Measurements from ENCODE around the gene ZDHHC1.
"Not testable (repeated sequence)": the region's sequence is repeated elsewhere in the genome, so short reads cannot be mapped to it uniquely, and the experiment has no call there.

ZDHHC1 gene

DNA sequence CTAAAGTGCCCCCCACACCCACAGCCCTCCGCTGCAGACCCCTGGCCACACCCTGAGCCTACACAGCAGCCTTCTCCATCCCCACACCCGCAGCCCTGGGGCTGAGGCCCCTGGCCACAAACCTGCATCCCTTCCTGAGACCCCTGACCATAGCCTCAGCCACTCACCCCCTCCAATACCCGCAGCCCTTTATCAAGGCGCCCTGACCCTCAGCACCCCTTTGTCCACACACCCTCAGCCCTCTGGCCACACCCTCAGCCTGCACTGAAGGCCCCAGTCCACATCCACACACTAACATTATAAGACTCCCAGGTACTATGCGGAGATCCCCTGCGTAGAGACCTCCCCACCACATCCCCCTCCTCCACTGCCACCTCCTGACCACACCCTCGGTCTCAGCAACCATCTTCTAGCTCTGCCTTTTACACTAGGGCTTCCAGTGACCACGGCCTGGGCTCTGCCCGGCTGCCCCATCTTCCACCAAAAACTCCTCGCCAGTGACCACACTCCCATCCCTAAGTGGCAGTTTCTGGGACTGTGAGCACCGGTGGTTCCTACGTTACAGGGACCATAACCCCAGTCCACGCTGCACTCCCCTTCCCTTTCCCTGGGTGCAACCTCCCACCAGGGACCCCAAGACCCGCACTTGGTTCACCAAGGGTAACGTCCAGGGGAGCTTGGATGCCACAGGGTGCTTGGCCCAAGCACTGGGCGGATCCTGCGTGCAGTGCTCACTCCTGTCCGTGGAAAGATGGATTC, 23.8 kb downstream of the ZDHHC1 start:
- no peak for DNase-seq

GRCh38 chr16:67391424-67392300, 24.6 kb downstream of the ZDHHC1 start:
- no peak for DNase-seq

DNA sequence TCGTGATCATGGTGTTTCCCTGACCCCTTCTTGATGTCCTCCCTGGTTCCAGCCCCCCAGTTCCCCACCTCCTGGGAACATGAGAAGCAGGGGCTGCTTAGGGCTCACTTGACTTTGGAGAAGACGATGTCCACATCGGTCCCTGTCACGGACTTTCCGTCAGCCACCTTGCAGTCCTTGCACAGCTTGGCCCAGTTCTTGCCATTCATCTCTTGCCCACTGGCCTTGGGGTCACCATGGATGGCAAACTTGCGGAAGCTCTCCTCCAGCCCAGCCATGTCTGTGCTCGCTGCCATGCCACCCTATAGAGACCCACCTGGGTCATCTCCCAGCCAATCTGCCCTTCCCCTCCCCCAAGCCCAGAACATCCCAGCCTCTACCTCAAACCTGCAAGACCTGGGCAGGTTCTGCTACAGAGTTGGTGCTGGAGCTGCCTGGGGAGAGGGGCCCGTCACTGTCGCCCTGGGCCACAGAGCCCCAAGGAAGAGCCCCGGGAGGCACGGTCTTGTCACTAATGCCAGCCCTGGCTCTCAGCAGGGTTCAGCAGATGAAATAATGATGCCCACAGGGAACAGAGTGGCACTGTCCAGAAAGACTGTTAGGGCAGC, 25.4 kb downstream of the ZDHHC1 start:
- no peak for DNase-seq

- DNase-seq = no peak
Measured at GRCh38 chr16:67389911-67390815, 26.1 kb downstream of the ZDHHC1 start.

DNA sequence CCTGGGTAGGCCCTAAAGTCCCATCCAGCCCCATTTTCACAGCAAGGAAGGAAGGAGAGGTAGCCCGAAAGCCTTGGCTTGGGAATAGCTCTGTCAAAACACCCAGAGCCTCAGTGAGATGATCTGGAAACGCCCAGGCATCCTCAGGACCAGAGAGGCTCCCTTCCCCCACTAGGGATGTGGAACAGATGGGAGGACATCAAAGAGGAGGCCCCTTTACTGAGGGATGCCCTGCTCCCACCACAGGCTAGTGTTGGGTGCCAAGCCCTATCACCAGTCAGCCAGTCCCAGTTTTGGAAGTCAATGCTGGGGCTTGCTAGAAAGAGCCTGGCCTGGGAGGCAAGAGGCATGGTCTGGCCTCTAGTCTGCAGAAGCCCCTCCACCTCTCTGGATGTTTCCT, 27.7 kb downstream of the ZDHHC1 start:
- no peak for DNase-seq

GRCh38 chr16:67388191-67388590, 28.1 kb downstream of the ZDHHC1 start:
- DNase-seq = no peak

- no peak for DNase-seq
Measured at GRCh38 chr16:67387479-67388079, 28.7 kb downstream of the ZDHHC1 start.

GRCh38 chr16:67386861-67387455, 29.3 kb downstream of the ZDHHC1 start:
- DNase-seq = no peak

GRCh38 chr16:67384778-67385510, 31.3 kb downstream of the ZDHHC1 start:
- DNase-seq = no peak

DNA sequence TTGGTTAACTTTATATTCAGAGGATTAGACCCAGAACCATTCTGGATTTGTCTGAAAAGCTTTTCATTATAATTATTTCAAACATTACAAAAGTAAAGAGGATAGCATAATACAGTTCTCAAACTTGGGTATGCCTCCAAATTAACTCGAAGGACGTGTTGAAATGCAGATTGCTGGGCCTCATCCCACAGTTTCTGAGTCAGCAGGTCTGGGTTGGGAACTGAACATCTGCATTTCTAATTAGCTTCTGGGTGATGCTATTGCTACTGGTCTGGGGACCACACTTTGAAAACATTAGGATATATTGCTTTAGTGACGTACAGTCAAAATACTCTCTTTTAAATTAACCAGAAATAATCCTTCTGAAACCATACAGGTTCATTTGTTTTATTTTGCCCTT, 33.0 kb downstream of the ZDHHC1 start:
- DNase-seq = no peak

DNA sequence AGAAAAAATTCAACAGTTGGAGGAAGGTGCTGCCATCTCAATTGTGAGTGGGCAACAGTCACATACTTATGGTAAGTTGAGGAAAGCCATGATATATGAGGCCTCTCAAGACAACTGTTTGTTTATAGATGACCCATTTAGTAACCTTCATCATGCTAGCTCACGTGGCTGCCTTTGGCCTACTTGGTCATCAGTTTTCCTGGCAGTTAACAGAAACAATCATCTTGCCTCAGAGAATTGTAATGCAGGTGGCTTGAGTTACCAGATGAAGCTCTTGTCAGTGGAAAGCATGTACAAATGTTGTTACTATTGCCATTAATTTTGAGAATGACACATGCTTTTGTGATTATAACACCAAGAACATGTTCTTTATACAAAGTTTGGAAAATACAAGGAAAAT, 37.6 kb downstream of the ZDHHC1 start:
- no peak for DNase-seq

DNA sequence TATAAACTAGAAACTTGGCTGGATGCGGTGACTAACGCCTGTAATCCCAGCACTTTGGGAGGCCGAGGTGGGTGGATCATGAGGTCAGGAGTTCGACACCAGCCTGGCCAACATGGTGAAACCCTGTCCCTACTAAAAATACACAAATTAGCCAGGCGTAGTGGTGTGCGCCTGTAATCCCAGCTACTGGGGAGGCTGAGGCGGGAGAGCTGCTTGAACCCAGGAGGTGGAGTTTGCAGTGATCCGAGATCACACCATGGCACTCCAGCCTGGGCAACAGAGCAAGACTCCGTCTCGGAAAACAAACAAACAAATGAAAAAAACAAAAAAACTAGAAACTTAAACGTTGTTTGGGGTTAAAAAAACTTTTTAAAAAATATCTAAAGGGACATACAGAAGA, 40.3 kb downstream of the ZDHHC1 start:
- not testable (repeated sequence) for DNase-seq

DNA sequence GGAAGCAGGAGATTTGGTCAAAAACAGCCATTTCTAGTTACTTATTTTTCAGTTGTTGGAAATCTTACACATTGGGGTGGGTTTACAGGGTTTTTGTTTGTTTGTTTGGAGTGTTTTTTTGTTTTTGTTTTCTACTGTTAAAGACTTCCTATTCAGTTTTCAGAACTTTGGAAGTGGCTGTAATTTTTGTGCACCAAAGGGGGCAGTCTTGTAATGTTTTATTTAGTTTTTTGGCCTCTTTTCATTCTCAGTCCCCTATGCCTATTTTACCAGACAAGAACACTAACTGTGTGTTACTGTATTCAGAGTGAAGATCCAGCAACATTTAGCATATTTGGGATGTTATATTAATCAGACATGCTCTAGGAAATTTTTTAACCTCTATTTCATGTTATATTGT, 43.6 kb downstream of the ZDHHC1 start:
- DNase-seq = no peak

DNA sequence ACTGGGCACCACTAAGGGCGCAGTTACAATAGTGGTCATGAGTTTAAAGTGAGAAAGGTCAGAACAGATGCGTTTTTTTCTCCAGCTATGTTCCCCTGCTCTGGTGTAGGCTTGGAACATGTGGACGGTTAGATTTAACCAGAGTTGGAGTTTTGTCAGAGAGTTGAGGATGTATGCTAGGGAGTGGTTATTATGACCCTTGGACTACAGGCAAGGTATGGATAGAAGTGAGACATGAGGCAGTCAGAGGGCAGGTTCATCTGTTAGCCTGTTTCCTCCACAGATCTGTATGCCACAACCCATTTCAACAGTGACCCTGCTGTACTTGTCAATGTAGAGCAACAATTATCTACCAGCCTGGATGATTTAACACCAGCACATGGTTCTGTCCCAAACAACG, 45.6 kb downstream of the ZDHHC1 start:
- DNase-seq = no peak

DNA sequence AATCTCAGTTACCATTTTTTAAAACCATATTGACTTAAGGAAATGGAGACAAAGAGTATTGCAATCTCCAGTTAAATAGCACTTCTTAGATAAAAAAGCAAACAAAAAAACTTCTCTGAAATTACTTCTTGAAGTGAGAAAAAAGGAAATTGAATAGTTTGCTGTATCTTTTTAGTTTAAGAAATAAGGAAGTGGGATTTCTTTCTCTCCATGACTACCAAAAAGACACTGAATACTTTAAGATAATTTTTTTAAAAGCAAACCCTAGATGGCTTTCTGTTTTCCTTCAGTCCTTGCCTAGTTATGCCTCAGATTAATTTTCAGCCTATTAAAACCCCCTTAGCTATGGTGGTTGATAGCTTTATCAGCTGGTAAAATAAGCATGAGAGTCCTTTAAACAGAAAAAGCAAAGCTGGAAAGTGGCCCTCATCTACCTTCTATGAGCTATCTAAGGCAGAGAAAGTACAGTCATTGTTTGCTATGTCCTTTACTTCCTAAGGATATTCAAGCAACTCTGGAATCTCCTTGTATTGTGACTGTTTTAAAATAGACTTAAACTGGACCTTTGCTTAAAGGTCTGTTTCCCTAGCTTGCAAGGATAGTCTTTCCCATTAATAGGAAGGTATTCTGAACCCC, 51.6 kb downstream of the ZDHHC1 start:
- no peak for DNase-seq

DNA sequence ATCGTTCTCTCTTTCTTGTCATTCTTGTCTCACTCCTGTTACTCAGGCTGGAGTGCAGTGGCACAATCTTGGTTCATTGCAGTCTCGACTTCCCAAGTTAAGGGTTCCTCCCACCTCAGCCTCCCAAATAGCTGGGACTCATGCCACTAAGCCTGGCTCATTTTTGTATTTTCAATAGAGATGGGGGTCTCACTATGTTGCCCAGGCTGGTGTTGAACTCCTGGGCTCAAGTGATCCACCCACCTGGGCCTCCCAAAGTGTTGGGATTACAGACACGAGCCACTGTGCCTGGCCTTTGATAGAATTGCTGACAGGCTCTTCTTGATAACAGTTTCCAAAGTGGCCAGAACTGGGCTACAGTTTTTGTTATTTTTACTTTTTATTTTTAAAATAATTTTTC, 55.2 kb downstream of the ZDHHC1 start:
- DNase-seq = no peak

DNA sequence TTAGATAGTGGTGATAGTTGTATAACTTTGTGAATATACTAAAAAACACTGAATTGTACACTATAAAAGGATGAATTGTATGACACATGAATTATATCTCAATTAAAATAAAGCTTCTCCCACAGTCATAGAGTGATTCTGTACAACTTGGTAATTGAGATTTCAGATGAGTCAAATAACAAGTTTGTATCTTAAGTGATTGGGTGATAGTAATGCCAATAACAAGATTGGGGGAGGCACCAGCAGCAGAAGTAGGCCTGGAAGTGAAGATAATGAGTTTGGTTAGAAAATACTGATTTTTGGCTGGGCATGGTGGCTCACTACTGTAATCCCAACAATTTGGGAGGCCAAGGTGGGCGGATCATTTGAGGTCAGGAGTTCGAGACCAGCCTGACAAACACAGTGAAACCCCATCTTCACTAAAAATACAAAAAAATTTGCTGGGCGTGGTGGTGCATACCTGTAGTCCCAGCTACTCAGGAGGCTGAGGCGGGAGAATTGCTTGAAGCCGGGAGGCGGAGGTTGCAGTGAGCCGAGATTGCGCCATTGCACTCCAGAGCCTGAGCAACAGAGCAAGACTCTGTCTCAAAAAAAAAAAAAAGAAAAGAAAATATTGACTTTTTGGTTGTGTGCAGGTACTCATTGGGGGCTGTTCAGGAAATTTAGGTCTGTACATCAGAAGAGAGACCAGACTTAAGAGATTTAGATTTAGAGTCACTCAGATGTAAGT, 56.6 kb downstream of the ZDHHC1 start:
- DNase-seq = not testable (repeated sequence)

GRCh38 chr16:67357561-67357960, 58.7 kb downstream of the ZDHHC1 start:
- DNase-seq = no peak

- no peak for DNase-seq
Measured at GRCh38 chr16:67356396-67356795, 59.9 kb downstream of the ZDHHC1 start.

DNA sequence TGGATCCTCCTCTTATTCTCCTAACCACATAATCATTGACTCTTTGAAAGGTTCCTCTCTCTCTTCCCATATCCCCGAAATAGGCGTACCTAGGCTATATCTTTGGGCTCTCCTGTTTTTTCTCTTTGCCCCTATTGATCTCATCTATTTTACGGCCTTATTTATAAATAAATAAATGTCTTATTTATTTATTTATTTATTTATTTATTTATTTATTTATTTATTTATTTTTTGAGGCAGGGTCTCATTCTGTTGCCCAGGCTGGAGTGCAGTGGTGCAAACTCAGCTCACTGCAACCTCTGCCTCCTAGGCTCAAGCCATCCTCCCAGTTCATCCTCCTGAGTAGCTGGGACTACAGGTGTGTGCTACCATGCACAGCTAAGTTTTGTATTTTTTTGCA, 63.8 kb downstream of the ZDHHC1 start:
- not testable (repeated sequence) for DNase-seq

Measured in NCI-H1930 (cell line).